ENCODE results near the gene GALNTL6. TPM values are rescaled to one million over a fixed set of nuclear protein-coding genes. Genes with fewer than 3 reads are reported as not detected.

The GALNTL6 gene
- total RNA-seq, 2 donors from 2014 or later: 0.92 to 3.8 TPM

DNA sequence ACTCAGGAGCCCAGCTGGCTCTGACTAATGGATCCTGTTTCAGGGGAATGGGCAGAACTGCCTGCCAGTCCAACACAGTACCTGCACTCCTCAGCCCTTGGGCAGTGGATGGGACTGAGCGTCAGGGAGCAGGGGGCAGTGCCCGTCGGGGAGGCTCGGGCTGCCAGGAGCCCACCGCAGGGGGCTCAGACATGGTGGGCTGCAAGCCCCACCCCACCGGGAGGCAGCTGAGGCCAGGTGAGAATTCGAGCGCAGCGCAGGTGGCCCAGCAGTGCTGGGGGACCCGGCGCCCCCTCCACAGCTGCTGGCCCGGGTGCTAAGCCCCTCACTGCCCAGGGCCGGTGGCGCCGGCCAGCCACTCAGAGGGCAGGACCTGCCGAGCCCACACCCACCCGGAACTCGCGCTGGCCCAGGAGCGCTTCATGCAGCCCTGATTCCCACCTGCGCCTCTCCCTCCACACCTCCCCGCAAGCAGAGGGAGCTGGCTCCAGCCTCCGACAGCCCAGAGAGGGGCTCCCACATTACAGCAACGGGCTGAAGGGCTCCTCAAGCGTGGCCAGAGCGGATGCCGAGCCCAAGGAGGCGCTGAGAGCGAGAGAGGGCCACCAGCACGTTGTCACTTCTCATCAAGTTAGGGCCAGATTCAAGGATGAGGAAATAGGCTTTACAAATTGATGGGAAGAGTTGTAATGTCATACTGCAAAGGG lies 668.8 kb downstream of the GALNTL6 start:
- DNase-seq (ENCODE audit: low spot score): no peak
- no peak for ATAC-seq (ENCODE audit: insufficient number of reproducible peaks, low FRiP score, low read depth)
- H3K9me3 ChIP-seq: no peaks in the 10 kb centered on the region

DNA sequence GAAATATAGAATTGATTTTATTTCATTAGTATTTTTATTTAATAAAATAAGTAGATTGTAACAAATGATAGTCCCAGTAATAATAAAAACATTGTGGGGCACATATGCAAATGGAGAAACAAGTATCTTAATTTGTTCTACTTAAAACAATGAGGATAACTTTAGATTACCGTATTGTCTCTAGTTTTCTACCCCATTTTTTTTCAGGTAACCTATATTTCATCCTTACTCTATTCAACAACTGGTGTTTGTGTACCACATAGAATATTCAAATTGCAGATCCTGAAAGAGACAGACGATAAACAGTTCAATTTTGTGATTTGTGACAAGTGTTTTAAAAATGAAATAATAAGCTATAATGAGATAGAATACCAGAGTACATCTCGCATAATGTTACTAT lies 671.8 kb downstream of the GALNTL6 start:
- ATAC-seq (ENCODE audit: insufficient number of reproducible peaks, low FRiP score, low read depth) (no peak), DNase-seq (ENCODE audit: low spot score) (no peak)
- H3K4me3 ChIP-seq: no peak overlapping the region
- no peak overlapping the region for H3K27ac ChIP-seq
- no peaks in the 10 kb centered on the region for H3K27me3 ChIP-seq (replicated peaks; ENCODE audit: insufficient read depth)
- TF ChIP-seq CTCF (IDR thresholded peaks at IDR 0.05): no peak
- H3K9me3 ChIP-seq: no peaks in the 10 kb centered on the region
- no peaks in the 10 kb centered on the region for H3K4me1 ChIP-seq (ENCODE audit: control insufficient read depth in 1 of 2, low read depth in 2 of 2)
- no peaks in the 10 kb centered on the region for H3K36me3 ChIP-seq

More for the DNA sequence above, 668.8 kb downstream of the GALNTL6 start:
- Histone ChIP-seq H3K4me3 (no peak overlapping the region), H3K4me1 (ENCODE audit: control insufficient read depth in 1 of 2, low read depth in 2 of 2) (no peaks in the 10 kb centered on the region), H3K36me3 (no peaks in the 10 kb centered on the region), H3K27ac (no peak overlapping the region), H3K27me3 (replicated peaks; ENCODE audit: insufficient read depth) (no peaks in the 10 kb centered on the region)
- no peak for TF ChIP-seq CTCF (IDR thresholded peaks at IDR 0.05)

DNA sequence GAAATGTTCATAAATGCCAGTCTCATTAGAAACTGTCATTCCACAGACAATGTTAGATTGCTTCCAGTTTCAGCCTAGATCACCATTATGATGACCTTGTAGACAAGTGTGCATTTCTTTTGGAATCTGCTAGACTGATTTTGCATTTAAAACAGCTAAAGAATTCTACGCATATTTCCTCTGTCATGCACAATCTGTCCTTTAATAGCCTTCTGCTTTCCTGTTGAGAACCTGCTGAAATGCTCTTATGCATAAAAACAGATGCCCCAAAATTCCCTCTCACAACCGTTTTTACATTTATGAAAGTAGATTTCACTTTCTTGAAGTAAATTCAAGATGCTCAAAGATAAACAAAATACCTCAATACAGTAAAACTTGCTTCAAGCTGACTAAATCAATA lies 673.3 kb downstream of the GALNTL6 start:
- no peaks in the 10 kb centered on the region for H3K9me3 ChIP-seq
- no peaks in the 10 kb centered on the region for H3K36me3 ChIP-seq
- no peaks in the 10 kb centered on the region for H3K4me1 ChIP-seq (ENCODE audit: control insufficient read depth in 1 of 2, low read depth in 2 of 2)
- H3K27ac ChIP-seq: no peak overlapping the region
- no peak for DNase-seq (ENCODE audit: low spot score)
- no peak for ATAC-seq (ENCODE audit: insufficient number of reproducible peaks, low FRiP score, low read depth)
- H3K4me3 ChIP-seq: no peak overlapping the region
- H3K27me3 ChIP-seq (replicated peaks; ENCODE audit: insufficient read depth): no peaks in the 10 kb centered on the region
- TF ChIP-seq CTCF (IDR thresholded peaks at IDR 0.05): no peak

DNA sequence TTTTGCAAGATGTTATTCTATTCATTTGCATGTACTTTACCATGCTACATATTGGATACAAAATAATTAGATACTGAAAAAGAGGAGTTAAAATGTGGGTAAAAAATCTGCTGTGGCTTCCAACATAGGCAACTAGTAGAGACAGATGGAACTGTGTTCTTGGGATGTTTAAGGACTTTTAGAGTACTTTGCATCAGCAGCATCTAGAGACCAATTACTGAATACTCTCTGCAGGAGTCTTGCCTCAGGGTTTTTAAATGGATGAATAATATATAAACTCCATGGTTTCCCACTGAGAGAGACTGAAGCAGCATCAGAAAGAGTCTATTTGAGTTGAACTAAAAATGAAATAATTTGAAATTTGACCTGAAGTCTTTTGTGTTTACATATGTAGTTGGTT lies 676.7 kb downstream of the GALNTL6 start:
- no peak overlapping the region for H3K27ac ChIP-seq
- H3K27me3 ChIP-seq (replicated peaks; ENCODE audit: insufficient read depth): no peaks in the 10 kb centered on the region
- no peaks in the 10 kb centered on the region for H3K4me1 ChIP-seq (ENCODE audit: control insufficient read depth in 1 of 2, low read depth in 2 of 2)
- H3K36me3 ChIP-seq: no peaks in the 10 kb centered on the region
- DNase-seq (ENCODE audit: low spot score) (no peak), ATAC-seq (ENCODE audit: insufficient number of reproducible peaks, low FRiP score, low read depth) (no peak)
- H3K9me3 ChIP-seq: no peaks in the 10 kb centered on the region
- H3K4me3 ChIP-seq: no peak overlapping the region
- no peak for TF ChIP-seq CTCF (IDR thresholded peaks at IDR 0.05)

GRCh38 chr4:172495769-172496168 lies 682.6 kb downstream of the GALNTL6 start:
- no peaks in the 10 kb centered on the region for H3K4me1 ChIP-seq (ENCODE audit: control insufficient read depth in 1 of 2, low read depth in 2 of 2)
- TF ChIP-seq CTCF (IDR thresholded peaks at IDR 0.05): no peak

More at GRCh38 chr4:172495769-172496168, 682.6 kb downstream of the GALNTL6 start:
- H3K27me3 ChIP-seq (replicated peaks; ENCODE audit: insufficient read depth): no peaks in the 10 kb centered on the region
- DNase-seq (ENCODE audit: low spot score) (no peak), ATAC-seq (ENCODE audit: insufficient number of reproducible peaks, low FRiP score, low read depth) (no peak)
- H3K9me3 ChIP-seq: no peaks in the 10 kb centered on the region
- H3K27ac ChIP-seq: no peak overlapping the region
- no peak overlapping the region for H3K4me3 ChIP-seq
- no peaks in the 10 kb centered on the region for H3K36me3 ChIP-seq

All from thoracic aorta (tissue), 2 donors.